KMS-11 (cell line): ENCODE results near the gene HDAC4.

Experiments used
- H2AFZ ChIP-seq: fragments of 200-600 bp; sonication (generic); 2 replicates; pipeline ENCODE4 v1.6.1; 2016; ENCODE audit warnings: antibody characterized with exemption, mixed run types, low read depth
- H3K27ac ChIP-seq: fragments of 200-600 bp; sonication (generic); 2 replicates; pipeline ENCODE4 v1.6.1; 2016; ENCODE audit warnings: mild to moderate bottlenecking, mixed run types
- H3K27me3 ChIP-seq: fragments of 200-600 bp; sonication (generic); 2 replicates; pipeline ENCODE4 v1.6.1; 2017; ENCODE audit warnings: mild to moderate bottlenecking, low read depth, mixed run types, moderate library complexity; ENCODE audit not compliant: insufficient read depth
- H3K36me3 ChIP-seq: fragments of 200-600 bp; sonication (generic); 2 replicates; pipeline ENCODE4 v1.6.1; 2017; ENCODE audit warnings: mild to moderate bottlenecking, mixed run types; ENCODE audit not compliant: insufficient read depth
- H3K4me1 ChIP-seq: fragments of 200-600 bp; sonication (generic); 2 replicates; pipeline ENCODE4 v1.6.1; 2016; ENCODE audit warnings: mild to moderate bottlenecking, low read depth, mixed run types; ENCODE audit not compliant: poor library complexity, severe bottlenecking
- H3K4me2 ChIP-seq: fragments of 200-600 bp; sonication (generic); 2 replicates; pipeline ENCODE4 v1.7.0; 2016; ENCODE audit warnings: mild to moderate bottlenecking, mixed run types
- H3K4me3 ChIP-seq: fragments of 200-600 bp; sonication (generic); IDR thresholded peaks from 2 replicates; pipeline ENCODE4 v1.6.1; 2017; ENCODE audit warnings: low read depth, low read length, mixed read lengths; ENCODE audit not compliant: insufficient read depth
- H3K79me2 ChIP-seq: fragments of 200-600 bp; sonication (generic); 2 replicates; pipeline ENCODE4 v1.6.1; 2016; ENCODE audit warnings: low read depth, mixed run types; ENCODE audit not compliant: insufficient read depth
- H3K9ac ChIP-seq: fragments of 200-600 bp; sonication (generic); 2 replicates; pipeline ENCODE4 v1.6.1; 2016; ENCODE audit warnings: mild to moderate bottlenecking, mixed run types
- H4K20me1 ChIP-seq: fragments of 200-600 bp; sonication (generic); 2 replicates; pipeline ENCODE4 v1.6.1; 2016; ENCODE audit warnings: mild to moderate bottlenecking, mixed run types; ENCODE audit not compliant: insufficient read depth
- TF ChIP-seq, protein P1 (sequence below): fragments of 200-600 bp; sonication (generic); conservative IDR thresholded peaks from 2 replicates; pipeline ENCODE4 v1.6.1; 2017; ENCODE audit warnings: low read depth, mild to moderate bottlenecking, antibody characterized with exemption, low read length, moderate library complexity, mixed read lengths

HDAC4 gene

DNA sequence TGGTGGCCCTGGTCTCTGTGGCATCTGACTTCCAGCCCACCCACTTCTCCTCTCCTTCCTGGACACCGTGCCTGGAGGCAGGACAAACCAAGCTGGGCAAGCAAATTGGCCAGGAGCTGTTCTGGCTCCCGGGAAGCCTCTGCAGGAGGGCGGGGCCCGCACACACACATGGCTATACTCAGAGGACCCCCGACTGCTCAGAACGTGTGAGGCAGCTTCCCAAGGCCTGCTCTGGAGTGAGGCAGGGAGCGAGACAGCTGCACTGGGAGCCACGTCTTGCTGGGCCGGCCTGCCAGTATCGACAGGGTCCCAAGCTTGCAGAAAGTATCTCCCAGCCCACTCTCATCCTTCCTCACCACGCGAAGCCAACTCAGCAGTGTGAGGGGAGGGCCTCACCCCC, 295.6 kb downstream of the HDAC4 start:
- TF ChIP-seq, protein P1, sequence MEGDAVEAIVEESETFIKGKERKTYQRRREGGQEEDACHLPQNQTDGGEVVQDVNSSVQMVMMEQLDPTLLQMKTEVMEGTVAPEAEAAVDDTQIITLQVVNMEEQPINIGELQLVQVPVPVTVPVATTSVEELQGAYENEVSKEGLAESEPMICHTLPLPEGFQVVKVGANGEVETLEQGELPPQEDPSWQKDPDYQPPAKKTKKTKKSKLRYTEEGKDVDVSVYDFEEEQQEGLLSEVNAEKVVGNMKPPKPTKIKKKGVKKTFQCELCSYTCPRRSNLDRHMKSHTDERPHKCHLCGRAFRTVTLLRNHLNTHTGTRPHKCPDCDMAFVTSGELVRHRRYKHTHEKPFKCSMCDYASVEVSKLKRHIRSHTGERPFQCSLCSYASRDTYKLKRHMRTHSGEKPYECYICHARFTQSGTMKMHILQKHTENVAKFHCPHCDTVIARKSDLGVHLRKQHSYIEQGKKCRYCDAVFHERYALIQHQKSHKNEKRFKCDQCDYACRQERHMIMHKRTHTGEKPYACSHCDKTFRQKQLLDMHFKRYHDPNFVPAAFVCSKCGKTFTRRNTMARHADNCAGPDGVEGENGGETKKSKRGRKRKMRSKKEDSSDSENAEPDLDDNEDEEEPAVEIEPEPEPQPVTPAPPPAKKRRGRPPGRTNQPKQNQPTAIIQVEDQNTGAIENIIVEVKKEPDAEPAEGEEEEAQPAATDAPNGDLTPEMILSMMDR: no peak
- no peaks in the 10 kb centered on the region for H3K4me1 ChIP-seq
- no peaks in the 10 kb centered on the region for H3K36me3 ChIP-seq
- no peak overlapping the region for H3K9ac ChIP-seq
- H2AFZ ChIP-seq: no peak overlapping the region
- H3K4me3 ChIP-seq: no peak overlapping the region
- H3K27me3 ChIP-seq: no peaks in the 10 kb centered on the region
- H3K4me2 ChIP-seq: no peak overlapping the region
- no peaks in the 10 kb centered on the region for H3K79me2 ChIP-seq
- H3K27ac ChIP-seq: no peak overlapping the region
- H4K20me1 ChIP-seq: no peaks in the 10 kb centered on the region

DNA sequence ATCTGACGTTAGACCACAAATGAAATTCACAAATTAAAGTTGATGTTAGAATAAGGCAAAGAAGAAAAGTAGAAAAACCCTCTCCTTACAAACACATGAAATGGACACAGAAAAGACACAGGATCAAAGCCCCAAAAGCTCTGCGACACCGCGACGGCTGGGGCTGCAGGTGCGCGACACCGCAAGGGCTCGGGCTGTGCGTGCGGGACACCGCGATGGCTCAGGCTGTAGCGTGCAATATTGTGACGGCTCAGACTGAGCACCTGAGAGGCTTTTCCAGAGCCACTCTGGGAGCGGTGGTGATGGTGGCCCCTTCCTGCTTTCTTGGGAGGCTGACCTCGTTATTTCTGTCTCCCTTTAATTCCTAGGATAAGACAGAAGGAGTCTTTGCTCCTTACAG, 296.0 kb downstream of the HDAC4 start:
- Histone ChIP-seq H3K4me3 (no peak overlapping the region), H3K9ac (no peak overlapping the region), H4K20me1 (no peaks in the 10 kb centered on the region), H3K4me1 (no peaks in the 10 kb centered on the region), H3K27ac (no peak overlapping the region), H3K4me2 (no peak overlapping the region), H3K27me3 (no peaks in the 10 kb centered on the region), H3K79me2 (no peaks in the 10 kb centered on the region), H2AFZ (no peak overlapping the region), H3K36me3 (no peaks in the 10 kb centered on the region)
- TF ChIP-seq, protein P1: no peak

DNA sequence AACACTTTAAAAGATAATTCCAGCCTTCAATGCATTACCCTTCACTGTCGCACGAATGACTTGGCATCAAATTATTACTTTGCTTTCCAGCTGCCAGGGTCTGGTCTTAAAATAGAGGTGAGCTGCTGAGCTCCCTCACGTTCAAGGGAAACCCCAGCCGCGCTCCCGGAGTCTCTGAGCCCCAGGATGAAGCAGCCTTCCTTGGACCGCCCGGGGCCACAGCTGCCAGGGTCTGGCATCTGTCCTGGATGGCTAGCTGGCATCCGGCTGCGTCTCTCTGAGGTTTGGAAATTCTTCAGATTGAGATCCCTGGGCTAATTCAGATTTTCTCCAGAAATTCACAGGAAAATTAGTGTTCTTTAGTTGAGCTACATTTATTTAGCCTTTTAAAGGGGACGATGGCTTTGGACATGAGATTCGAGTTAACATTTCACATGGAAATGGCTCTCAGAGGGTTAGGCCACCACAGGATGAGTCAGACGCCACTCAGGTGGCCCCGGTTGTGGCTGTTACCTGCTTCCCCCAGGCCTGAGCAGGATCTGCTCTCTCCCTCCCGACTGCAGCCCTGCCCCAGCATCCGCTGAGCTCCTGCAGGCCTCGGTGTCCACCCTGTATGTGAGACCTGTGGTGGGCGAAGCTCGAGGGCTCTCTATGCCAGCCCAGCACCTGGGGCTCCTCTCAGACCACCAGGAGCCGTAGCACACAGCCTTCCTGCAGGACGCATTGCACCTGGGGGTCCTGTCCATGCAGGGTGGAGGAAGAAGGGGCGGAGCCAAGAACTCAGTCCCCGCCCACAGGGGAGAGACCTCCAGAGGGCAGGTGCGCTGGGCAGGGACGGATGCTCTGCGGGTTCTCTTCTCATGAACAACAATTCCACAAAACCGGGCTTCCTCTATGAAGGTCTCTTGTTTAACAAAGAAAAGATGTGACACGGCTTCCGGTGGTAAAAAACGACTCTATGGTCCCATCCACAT, 297.4 kb downstream of the HDAC4 start:
- no peak overlapping the region for H3K27ac ChIP-seq
- no peaks in the 10 kb centered on the region for H3K27me3 ChIP-seq
- no peaks in the 10 kb centered on the region for H3K36me3 ChIP-seq
- no peaks in the 10 kb centered on the region for H3K4me1 ChIP-seq
- H3K4me3 ChIP-seq: no peak overlapping the region
- TF ChIP-seq, protein P1: no peak
- H3K9ac ChIP-seq: no peak overlapping the region
- no peak overlapping the region for H3K4me2 ChIP-seq
- no peak overlapping the region for H2AFZ ChIP-seq
- no peaks in the 10 kb centered on the region for H3K79me2 ChIP-seq
- no peaks in the 10 kb centered on the region for H4K20me1 ChIP-seq

GRCh38 chr2:239102266-239102665, 298.6 kb downstream of the HDAC4 start:
- Histone ChIP-seq H2AFZ (no peak overlapping the region), H3K27me3 (no peaks in the 10 kb centered on the region), H3K4me2 (no peak overlapping the region), H3K36me3 (no peaks in the 10 kb centered on the region), H3K79me2 (no peaks in the 10 kb centered on the region), H3K4me1 (no peaks in the 10 kb centered on the region), H3K27ac (no peak overlapping the region), H4K20me1 (no peaks in the 10 kb centered on the region), H3K9ac (no peak overlapping the region), H3K4me3 (no peak overlapping the region)
- TF ChIP-seq, protein P1: no peak
